ENCODE results near the gene ZNF143.
A peak's percentile ranks its signal among the peaks of the same experiment; 100 is the strongest.

The ZNF143 gene

GRCh38 chr11:9495803-9496514, 35.1 kb downstream of the ZNF143 start:
- no peak for TF ChIP-seq CTCF (conservative IDR thresholded peaks at IDR 0.05; ENCODE audit: low read length)
- no peaks in the 10 kb centered on the region for H4K20me1 ChIP-seq (ENCODE audit: insufficient read depth, low read length, poor library complexity, severe bottlenecking)
- H2AFZ ChIP-seq (ENCODE audit: low read length), result no peak overlapping the region
- no peak overlapping the region for H3K4me2 ChIP-seq (ENCODE audit: low read depth, low read length, poor library complexity, severe bottlenecking)
- H3F3A ChIP-seq (ENCODE audit: low read depth), result no peaks in the 10 kb centered on the region
- no peaks in the 10 kb centered on the region for H3K9me2 ChIP-seq (replicated peaks; ENCODE audit: low read depth, low read length)
- H3K27me3 ChIP-seq (ENCODE audit: insufficient read depth, low read length, poor library complexity, severe bottlenecking), result no peaks in the 10 kb centered on the region
- H3K9me3 ChIP-seq (ENCODE audit: insufficient read depth, low read depth, low read length), result no peaks in the 10 kb centered on the region
- H3K4me3 ChIP-seq (ENCODE audit: low read length, poor library complexity, severe bottlenecking), result no peak overlapping the region
- H3K79me2 ChIP-seq (ENCODE audit: insufficient read depth, low read length), result no peaks in the 10 kb centered on the region
- H3K36me3 ChIP-seq (ENCODE audit: insufficient read depth, low read length), result peaks cover 51% of the 10 kb centered on the region; the same call in 1 of the 2 replicates
- no peaks in the 10 kb centered on the region for H3K4me1 ChIP-seq (ENCODE audit: insufficient read depth, low read length, poor library complexity, severe bottlenecking)
- no peak overlapping the region for H3K9ac ChIP-seq (ENCODE audit: low read depth, low read length, poor library complexity, severe bottlenecking)

- no peaks in the 10 kb centered on the region for H3K27me3 ChIP-seq (ENCODE audit: insufficient read depth, low read length, poor library complexity, severe bottlenecking)
- no peaks in the 10 kb centered on the region for H3K9me3 ChIP-seq (ENCODE audit: insufficient read depth, low read depth, low read length)
- no peaks in the 10 kb centered on the region for H4K20me1 ChIP-seq (ENCODE audit: insufficient read depth, low read length, poor library complexity, severe bottlenecking)
- H3K79me2 ChIP-seq (ENCODE audit: insufficient read depth, low read length), result no peaks in the 10 kb centered on the region
- H3K9ac ChIP-seq (ENCODE audit: low read depth, low read length, poor library complexity, severe bottlenecking), result no peak overlapping the region
- H3F3A ChIP-seq (ENCODE audit: low read depth), result no peaks in the 10 kb centered on the region
- H3K9me2 ChIP-seq (replicated peaks; ENCODE audit: low read depth, low read length), result no peaks in the 10 kb centered on the region
- no peaks in the 10 kb centered on the region for H3K4me1 ChIP-seq (ENCODE audit: insufficient read depth, low read length, poor library complexity, severe bottlenecking)
- H3K36me3 ChIP-seq (ENCODE audit: insufficient read depth, low read length), result peaks cover 63% of the 10 kb centered on the region; the same call in 1 of the 2 replicates
- no peak overlapping the region for H3K4me2 ChIP-seq (ENCODE audit: low read depth, low read length, poor library complexity, severe bottlenecking)
- no peak overlapping the region for H2AFZ ChIP-seq (ENCODE audit: low read length)
- no peak overlapping the region for H3K4me3 ChIP-seq (ENCODE audit: low read length, poor library complexity, severe bottlenecking)
- TF ChIP-seq CTCF (conservative IDR thresholded peaks at IDR 0.05; ENCODE audit: low read length) (no peak), EZH2phosphoT487 (IDR thresholded peaks at IDR 0.05; ENCODE audit: borderline replicate concordance) (no peak)
These were observed 37.8 kb downstream of the ZNF143 start for GRCh38 chr11:9498457-9499078.

GRCh38 chr11:9506489-9507276, 45.9 kb downstream of the ZNF143 start:
- peaks cover 23% of the 10 kb centered on the region; the same call in 1 of the 2 replicates for H3K36me3 ChIP-seq (ENCODE audit: insufficient read depth, low read length)
- H3K4me3 ChIP-seq (ENCODE audit: low read length, poor library complexity, severe bottlenecking), result no peak overlapping the region
- no peak overlapping the region for H3K9ac ChIP-seq (ENCODE audit: low read depth, low read length, poor library complexity, severe bottlenecking)
- H3K27me3 ChIP-seq (ENCODE audit: insufficient read depth, low read length, poor library complexity, severe bottlenecking), result no peaks in the 10 kb centered on the region
- H3K9me3 ChIP-seq (ENCODE audit: insufficient read depth, low read depth, low read length), result no peaks in the 10 kb centered on the region
- H3K9me2 ChIP-seq (replicated peaks; ENCODE audit: low read depth, low read length), result no peaks in the 10 kb centered on the region
- no peaks in the 10 kb centered on the region for H3K4me1 ChIP-seq (ENCODE audit: insufficient read depth, low read length, poor library complexity, severe bottlenecking)
- H2AFZ ChIP-seq (ENCODE audit: low read length), result no peak overlapping the region
- no peak for TF ChIP-seq EZH2phosphoT487 (IDR thresholded peaks at IDR 0.05; ENCODE audit: borderline replicate concordance)
- peak; percentile 94 for TF ChIP-seq CTCF (conservative IDR thresholded peaks at IDR 0.05; ENCODE audit: low read length)
- H4K20me1 ChIP-seq (ENCODE audit: insufficient read depth, low read length, poor library complexity, severe bottlenecking), result no peaks in the 10 kb centered on the region
- H3K79me2 ChIP-seq (ENCODE audit: insufficient read depth, low read length), result no peaks in the 10 kb centered on the region
- H3F3A ChIP-seq (ENCODE audit: low read depth), result peaks cover 4% of the 10 kb centered on the region; the same call in 1 of the 2 replicates
- H3K4me2 ChIP-seq (ENCODE audit: low read depth, low read length, poor library complexity, severe bottlenecking), result no peak overlapping the region
